Fibroblast of lung (primary cell): ENCODE results near the gene MED15.

ENCODE experiments used
- EZH2 ChIP-seq: IDR thresholded peaks from 2 replicates; pipeline ENCODE4 v1.5.1; 2012; ENCODE audit warnings: low read length, control low read depth, mild to moderate bottlenecking; ENCODE audit errors: missing control alignments
- TF ChIP-seq, protein P1 (sequence below), 2 donors: IDR thresholded peaks in 1 of 2; conservative IDR thresholded peaks in 1 of 2; 1 replicate in 1 of 2; 2 replicates in 1 of 2; pipeline ENCODE4 v1.5.1; 2011 to 2012; ENCODE audit warnings: low read length in 2 of 2, control low read depth in 1 of 2, inconsistent platforms in 1 of 2, low read depth in 1 of 2, mild to moderate bottlenecking in 1 of 2

DNA sequence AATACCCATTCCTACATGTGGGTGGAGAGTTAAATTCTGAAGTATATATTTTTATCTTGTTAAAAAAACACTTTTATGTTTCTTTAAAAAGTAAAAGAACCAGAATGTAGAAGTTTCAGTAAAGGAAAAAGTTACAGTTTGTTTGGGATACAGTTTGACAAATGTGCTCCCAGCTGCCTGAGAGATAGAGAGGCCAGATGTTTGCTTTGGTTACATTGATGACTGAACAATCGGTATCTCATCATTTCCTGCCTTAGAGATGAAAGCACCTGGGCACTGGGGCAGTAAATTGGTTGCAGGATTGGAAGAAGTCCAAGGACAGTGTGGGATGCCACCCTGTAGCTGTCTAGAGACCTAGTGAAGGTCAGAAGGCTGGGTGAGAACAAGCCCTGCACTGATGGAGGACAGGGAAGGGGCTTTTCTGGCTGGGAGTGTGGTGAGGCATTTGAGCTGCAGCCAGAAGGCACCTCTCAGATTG lies 16.6 kb downstream of the MED15 start:
- TF ChIP-seq EZH2 = no peak
- TF ChIP-seq, protein P1, sequence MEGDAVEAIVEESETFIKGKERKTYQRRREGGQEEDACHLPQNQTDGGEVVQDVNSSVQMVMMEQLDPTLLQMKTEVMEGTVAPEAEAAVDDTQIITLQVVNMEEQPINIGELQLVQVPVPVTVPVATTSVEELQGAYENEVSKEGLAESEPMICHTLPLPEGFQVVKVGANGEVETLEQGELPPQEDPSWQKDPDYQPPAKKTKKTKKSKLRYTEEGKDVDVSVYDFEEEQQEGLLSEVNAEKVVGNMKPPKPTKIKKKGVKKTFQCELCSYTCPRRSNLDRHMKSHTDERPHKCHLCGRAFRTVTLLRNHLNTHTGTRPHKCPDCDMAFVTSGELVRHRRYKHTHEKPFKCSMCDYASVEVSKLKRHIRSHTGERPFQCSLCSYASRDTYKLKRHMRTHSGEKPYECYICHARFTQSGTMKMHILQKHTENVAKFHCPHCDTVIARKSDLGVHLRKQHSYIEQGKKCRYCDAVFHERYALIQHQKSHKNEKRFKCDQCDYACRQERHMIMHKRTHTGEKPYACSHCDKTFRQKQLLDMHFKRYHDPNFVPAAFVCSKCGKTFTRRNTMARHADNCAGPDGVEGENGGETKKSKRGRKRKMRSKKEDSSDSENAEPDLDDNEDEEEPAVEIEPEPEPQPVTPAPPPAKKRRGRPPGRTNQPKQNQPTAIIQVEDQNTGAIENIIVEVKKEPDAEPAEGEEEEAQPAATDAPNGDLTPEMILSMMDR (conservative IDR thresholded peaks at IDR 0.05 in 1 of 2, IDR thresholded peaks at IDR 0.05 in 1 of 2; ENCODE audit: low read depth in 1 of 2, low read length in 2 of 2) = no peak
